Measurements from ENCODE around the gene SULT1A2. TPM values are rescaled to one million over a fixed set of nuclear protein-coding genes. Genes with fewer than 3 reads are reported as not detected.
"Not testable (repeated sequence)": the region's sequence is repeated elsewhere in the genome, so short reads cannot be mapped to it uniquely, and the experiment has no call there.

The SULT1A2 gene
- total RNA-seq, 2 experiments from 2014 or later, result 0.91 to 1.0 TPM

DNA sequence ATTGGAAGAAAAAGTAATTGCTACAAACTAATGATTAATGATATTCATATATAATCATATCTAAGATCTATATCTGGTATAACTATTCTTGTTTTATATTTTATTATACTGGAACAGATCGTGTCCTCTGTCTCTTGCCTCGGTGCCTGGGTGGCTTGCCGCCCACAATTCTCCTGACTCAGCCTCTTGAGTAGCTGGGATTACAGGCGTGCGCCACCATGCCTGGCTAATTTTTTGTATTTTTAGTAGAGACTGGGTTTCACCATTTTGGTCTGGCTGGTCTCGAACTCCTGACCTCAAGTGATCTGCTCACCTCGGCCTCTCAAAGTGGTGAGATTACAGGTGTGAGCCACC is 19.4 kb upstream of the SULT1A2 start:
- H3K27me3 Mint-ChIP-seq; H3K4me1 Mint-ChIP-seq; H3K4me3 Mint-ChIP-seq; POLR2A ChIA-PET; H3K9me3 Mint-ChIP-seq; H3K27ac Mint-ChIP-seq; H3K36me3 Mint-ChIP-seq; ATAC-seq (ENCODE audit: low read depth); DNase-seq: not testable (repeated sequence)

DNA sequence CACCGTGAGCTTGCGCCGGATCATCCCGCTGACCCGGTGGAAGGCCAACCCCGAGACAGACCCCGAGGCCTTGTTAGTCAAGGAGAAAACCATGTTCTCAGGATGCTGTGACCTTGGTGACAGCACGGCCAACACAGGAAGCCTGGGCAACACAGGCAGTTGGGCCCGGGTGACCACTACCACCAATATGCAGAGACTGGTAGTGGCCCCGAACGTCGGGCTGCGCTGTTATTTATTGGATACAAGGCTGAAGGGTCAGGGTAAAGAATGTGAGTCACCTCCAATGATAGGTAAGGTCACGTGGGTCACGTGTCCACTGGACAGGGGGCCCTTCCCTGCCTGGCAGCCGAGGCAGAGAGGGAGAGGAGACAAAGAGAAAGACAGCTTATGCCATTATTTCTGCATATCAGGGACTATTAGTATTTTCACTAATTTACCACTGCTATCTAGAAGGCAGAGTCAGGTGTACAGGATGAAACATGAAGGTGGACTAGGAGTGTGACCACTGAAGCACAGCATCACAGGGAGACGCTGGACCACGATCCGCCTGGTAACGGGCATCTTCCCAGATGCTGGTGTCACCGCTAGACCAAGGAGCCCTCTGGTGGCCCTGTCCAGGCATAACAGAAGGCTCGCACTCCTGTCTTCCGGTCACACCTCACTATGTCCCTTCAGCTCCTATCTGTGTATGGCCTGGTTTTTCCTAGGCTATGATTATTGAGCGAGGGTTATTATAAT is 18.8 kb upstream of the SULT1A2 start:
- ATAC-seq (ENCODE audit: low read depth); H3K4me3 Mint-ChIP-seq; H3K4me1 Mint-ChIP-seq; H3K27me3 Mint-ChIP-seq; H3K9me3 Mint-ChIP-seq; POLR2A ChIA-PET; DNase-seq; H3K27ac Mint-ChIP-seq; H3K36me3 Mint-ChIP-seq: not testable (repeated sequence)

DNA sequence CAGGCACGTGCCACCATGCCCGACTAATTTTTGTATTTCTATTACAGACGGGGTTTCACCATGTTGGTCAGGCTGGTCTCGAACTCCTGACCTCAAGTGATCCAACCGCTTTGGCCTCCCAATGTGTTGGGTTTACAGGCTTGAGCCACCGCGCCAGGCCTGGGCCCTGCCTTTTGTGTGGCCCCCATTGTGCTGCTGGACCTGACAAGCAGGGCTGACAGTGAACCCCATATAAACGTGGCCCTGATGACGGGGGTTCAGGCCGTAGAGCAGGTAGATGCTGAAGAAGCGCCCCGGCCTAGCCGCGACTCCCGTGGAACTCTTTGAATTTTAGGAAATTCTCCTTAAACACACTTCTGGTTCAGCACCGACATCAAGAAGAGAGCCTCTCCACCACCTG is 17.7 kb upstream of the SULT1A2 start:
- H3K36me3 Mint-ChIP-seq; ATAC-seq (ENCODE audit: low read depth): not testable (repeated sequence)

DNA sequence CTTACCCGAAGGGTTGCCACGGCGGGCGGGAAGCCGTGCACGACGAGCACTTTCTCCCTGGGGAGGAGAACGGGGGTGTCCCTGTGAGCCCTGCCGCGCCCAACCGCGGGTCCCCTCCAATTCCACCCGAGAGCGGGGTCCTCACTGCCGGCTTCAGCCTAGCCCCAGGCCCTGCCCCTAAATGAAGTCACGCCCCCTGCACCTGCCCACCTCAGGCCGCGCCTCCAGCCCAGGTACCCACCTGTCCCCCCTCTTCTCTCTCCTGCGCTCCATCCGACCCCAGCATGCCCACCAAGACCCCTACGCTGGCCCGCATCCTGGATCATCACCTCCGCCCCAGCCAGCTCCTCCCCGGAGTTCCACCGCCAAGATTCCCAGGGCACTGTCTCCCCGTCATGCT is 17.1 kb upstream of the SULT1A2 start:
- H3K4me1 Mint-ChIP-seq, result peaks cover 14% of the 10 kb centered on the region
- H3K27me3 Mint-ChIP-seq; POLR2A ChIA-PET; H3K9me3 Mint-ChIP-seq; H3K27ac Mint-ChIP-seq; DNase-seq; ATAC-seq (ENCODE audit: low read depth); H3K36me3 Mint-ChIP-seq; H3K4me3 Mint-ChIP-seq: not testable (repeated sequence)

More for the DNA sequence above, 17.7 kb upstream of the SULT1A2 start:
- DNase-seq, H3K9me3 Mint-ChIP-seq, H3K27me3 Mint-ChIP-seq, H3K27ac Mint-ChIP-seq, POLR2A ChIA-PET, H3K4me3 Mint-ChIP-seq: not testable (repeated sequence)
- peaks cover 12% of the 10 kb centered on the region for H3K4me1 Mint-ChIP-seq

DNA sequence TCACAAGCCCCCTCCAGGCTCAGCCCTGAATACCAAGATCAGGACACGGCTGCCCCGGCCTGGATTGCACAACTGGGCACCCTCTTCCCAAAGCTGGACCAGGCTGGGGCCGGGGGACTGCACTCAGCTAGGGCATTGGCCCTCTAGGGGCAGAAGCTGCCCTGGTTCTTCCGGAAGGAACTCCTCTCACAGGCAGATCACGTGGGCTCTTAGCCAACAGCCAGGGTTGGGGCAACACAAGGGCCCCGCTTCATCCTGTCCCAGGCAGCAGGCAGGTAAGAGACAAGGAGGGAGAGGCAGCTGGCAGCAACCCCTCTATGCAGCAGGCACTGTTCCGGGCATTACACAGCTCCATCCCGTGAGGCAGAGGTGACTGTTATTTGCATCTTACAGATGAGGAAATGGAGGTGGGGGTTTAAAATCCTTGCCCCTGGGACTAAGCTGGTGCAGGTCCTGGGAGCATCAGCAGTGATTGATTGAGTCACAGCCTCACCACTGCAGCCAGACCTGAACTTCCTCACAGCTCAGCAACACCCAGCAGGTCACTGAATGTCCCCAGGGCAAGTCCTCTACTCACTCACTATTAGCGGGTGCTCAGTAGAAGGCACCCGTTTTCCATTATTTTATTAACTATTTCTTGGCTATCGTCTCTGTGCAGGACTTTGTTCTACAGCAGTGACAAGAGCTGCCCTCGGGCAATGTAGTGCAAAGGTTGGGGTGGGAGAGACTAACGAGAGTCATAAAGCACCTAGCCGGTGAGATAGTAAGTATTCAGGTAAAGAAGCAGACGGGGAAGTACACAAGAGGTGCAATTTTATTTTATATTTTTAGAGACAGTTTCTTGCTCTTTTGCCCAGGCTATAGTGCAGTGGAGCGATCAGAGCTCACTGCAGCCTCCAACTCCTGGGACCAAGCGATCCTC is 15.8 kb upstream of the SULT1A2 start:
- H3K36me3 Mint-ChIP-seq, H3K9me3 Mint-ChIP-seq, H3K4me3 Mint-ChIP-seq, POLR2A ChIA-PET, H3K27ac Mint-ChIP-seq, H3K27me3 Mint-ChIP-seq, DNase-seq: not testable (repeated sequence)
- peaks cover 14% of the 10 kb centered on the region for H3K4me1 Mint-ChIP-seq
- peak; percentile 96 for ATAC-seq (ENCODE audit: low read depth)

DNA sequence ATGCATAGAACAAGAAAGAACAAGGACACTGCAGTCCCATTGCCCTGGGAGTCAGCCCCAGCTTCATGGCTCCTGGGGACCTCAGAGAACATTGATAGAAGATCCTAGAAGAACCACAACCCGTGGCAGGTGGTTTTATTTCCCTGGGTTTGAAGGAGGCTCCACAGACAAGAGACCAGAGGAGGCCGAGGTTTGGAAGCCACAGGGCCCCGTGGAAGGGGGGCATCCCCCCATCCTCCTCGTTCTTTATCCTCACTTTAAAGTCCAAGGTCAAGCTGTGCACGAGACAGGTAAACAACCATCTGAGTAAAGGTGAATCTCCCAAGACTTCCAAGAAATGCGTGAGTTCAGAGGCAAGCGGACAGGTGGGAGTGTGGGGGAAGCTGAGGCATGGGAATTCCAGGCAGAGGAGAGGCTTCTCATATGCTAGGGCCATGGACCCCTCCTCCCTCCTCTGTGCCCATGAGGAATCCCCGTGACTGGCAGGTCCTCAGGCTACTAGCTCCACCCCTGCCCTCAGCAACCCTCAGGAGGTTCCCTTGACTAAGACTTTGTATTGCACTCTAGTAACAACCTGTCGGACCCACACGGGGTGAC is 13.8 kb upstream of the SULT1A2 start:
- POLR2A ChIA-PET, result interaction anchor here (1.4 kb wide), 1 partner anchor 14 kb away, joined by 5 read pairs; the partner anchor contains the start of gene SULT1A2
- no peak overlapping the region for H3K4me3 Mint-ChIP-seq

DNA sequence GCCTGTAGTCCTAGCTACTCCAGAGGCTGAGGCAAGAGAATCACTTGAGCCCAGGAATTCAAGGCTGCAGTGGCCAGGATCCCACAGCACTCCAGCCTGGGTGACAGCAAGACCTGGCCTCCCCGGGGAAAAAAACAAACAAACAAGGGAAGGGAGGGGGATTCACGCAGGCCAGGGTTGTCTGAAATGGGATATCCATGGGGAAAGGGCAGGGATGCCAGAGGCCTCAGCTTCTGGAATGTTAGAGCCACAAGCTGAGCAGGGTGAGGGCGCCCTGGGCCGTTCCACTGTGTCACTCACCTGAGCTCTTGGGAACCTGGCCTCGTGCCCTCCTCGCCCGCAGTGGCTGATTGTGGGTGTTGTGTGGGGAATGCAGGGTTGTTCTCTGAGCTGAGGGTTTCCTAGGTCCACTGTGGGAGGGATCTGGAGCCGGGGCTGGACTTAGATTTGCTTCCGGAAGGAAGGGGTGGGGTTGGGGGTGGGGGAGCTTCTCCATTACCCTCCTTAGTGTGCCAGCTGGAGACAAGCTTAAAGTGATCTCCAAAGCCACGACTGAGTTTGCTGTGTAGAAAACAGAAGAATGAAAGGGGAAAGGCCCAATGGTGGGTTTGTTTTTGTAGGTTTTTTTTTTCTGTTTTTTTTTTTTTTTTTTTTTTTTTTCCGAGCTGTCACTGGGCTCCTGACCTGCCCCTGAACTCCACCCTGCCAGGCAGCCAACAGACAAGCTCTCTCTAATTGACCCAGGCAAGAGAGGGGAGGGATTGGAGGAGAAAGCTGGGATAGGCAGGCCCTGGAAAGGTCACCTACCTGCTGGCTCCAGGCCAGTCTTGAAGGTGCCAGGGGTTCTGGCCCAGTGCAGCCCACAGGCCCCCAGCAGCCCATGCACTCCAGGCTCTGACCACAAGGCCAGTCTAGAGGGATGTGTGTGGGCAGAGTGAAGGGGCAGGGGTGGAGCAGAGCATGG is 13.1 kb upstream of the SULT1A2 start, which contains the start of gene SULT1A1:
SULT1A1 (minus strand) TSS at position 414 of the 964 bp plus-strand sequence. CDS start 1,189 bp downstream, outside the sequence.
- ATAC-seq (ENCODE audit: low read depth) (no peak), DNase-seq (no peak)
- Mint-ChIP-seq H3K4me3 (no peak within 1 kb of the TSS), H3K27ac (peak within 1 kb of the TSS; percentile 64), H3K27me3 (no peaks in the 10 kb centered on the region), H3K9me3 (no peaks in the 10 kb centered on the region), H3K4me1 (peaks cover 14% of the 10 kb centered on the region), H3K36me3 (peaks cover 2% of the 10 kb centered on the region)
- POLR2A ChIA-PET, result interaction anchor here (0.7 to 1.4 kb wide), 4 partner anchors 13 to 1422 kb away, joined by 3 to 5 read pairs (median 4); partner anchors contain the start of gene SULT1A2

More for the DNA sequence above, 13.8 kb upstream of the SULT1A2 start:
- H3K9me3 Mint-ChIP-seq, result no peaks in the 10 kb centered on the region
- no peak for DNase-seq
- peaks cover 14% of the 10 kb centered on the region for H3K4me1 Mint-ChIP-seq
- H3K27me3 Mint-ChIP-seq, result no peaks in the 10 kb centered on the region
- ATAC-seq (ENCODE audit: low read depth), result no peak
- peaks cover 2% of the 10 kb centered on the region for H3K36me3 Mint-ChIP-seq
- H3K27ac Mint-ChIP-seq, result peak overlapping the region; percentile 43

DNA sequence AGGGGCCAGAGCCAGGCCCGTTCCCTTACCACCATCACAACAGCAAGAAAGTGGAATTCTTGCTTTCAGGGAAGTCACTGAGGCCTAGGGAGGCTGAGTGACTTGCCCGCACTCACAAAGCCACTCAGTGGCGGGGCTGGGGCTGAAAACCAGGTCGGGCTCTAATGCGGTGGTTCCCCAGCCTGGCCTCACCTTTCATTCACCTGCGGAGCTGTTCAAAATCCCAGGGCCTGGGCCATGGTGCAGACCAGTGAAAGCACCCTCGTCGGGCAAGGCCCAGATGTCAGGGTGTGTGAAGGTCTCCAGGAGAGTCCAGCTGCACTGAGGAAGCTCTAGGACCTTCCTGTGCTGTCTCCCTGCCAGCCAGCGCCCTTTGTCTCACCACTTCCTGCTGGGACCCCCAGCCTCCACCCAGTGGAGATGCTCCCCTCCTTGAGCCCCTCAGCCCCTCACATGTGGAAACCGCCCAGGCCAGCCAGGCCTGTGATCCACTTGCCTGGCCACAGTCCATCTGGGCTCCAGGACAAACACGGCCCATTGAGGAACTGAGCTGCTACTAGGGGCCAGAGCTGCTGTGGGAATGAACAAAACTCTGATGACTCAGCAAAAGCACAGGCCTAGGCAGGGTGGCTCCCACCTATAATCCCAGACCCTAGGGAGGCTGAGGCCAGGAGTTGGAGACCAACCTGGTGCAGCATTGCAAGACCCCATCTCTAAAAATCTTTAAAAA is 12.2 kb upstream of the SULT1A2 start:
- peak overlapping the region; percentile 64 for H3K27ac Mint-ChIP-seq
- H3K9me3 Mint-ChIP-seq; ATAC-seq (ENCODE audit: low read depth); DNase-seq; H3K27me3 Mint-ChIP-seq; H3K4me3 Mint-ChIP-seq; H3K36me3 Mint-ChIP-seq; POLR2A ChIA-PET: not testable (repeated sequence)
- H3K4me1 Mint-ChIP-seq, result peaks cover 14% of the 10 kb centered on the region

DNA sequence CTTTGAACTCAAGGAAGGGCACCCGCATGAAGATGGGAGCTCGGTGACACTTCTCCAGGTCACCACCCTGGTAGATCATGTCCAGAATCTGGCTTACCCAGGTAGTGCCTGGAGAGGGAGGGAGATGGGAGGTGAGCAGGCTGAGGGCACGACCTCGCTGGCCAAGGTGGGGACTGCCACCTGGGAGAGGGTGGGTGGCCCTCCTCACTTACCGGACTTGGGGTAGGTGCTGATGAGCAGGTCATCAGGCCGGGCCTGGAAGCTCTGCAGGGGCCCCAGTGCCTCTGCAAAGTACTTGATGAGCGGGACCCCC is 11.6 kb upstream of the SULT1A2 start:
- H3K4me3 Mint-ChIP-seq; H3K9me3 Mint-ChIP-seq; H3K36me3 Mint-ChIP-seq; DNase-seq; POLR2A ChIA-PET; ATAC-seq (ENCODE audit: low read depth); H3K27me3 Mint-ChIP-seq: not testable (repeated sequence)
- Mint-ChIP-seq H3K4me1 (peaks cover 14% of the 10 kb centered on the region), H3K27ac (peak overlapping the region; percentile 38)

DNA sequence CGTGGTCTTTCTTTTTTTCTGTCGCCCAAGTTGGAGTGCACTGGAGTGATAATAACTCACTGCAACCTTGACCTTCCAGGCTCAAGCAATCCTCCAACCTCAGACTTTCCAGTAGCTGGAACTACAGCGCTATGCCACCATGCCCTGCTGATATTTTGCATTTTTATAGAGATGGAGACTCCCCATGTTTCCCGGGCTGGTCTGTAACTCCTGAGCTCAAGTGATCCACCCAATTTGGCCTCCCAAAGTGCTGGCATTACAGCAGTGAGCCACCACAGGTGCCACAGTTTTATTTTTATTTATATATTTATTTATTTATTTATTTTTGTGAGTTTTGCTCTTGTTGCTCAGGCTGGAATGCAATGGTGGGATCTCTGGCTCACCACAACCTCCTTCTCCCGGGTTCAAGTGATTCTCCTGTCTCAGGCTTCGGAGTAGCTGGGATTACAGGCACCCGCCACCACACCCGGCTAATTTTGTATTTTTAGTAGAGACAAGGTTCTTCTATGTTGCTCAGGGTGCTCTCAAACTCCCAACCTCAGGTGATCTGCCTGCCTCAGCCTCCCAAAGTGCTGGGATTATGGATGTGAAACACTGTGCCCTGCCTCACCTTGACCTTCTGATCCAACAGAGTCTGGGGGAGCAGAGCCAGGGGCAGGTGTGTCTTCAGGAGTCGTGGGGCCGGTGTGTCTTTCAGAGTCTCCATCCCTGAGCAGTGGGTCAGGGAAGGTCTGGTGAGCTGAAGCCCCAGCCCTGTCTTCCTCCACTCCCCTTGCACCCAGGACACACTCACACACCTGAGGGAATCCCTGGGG is 11.0 kb upstream of the SULT1A2 start:
- ATAC-seq (ENCODE audit: low read depth); POLR2A ChIA-PET; DNase-seq; H3K4me3 Mint-ChIP-seq; H3K36me3 Mint-ChIP-seq; H3K27me3 Mint-ChIP-seq; H3K9me3 Mint-ChIP-seq: not testable (repeated sequence)
- Mint-ChIP-seq H3K4me1 (peaks cover 14% of the 10 kb centered on the region), H3K27ac (peak overlapping the region; percentile 38)

DNA sequence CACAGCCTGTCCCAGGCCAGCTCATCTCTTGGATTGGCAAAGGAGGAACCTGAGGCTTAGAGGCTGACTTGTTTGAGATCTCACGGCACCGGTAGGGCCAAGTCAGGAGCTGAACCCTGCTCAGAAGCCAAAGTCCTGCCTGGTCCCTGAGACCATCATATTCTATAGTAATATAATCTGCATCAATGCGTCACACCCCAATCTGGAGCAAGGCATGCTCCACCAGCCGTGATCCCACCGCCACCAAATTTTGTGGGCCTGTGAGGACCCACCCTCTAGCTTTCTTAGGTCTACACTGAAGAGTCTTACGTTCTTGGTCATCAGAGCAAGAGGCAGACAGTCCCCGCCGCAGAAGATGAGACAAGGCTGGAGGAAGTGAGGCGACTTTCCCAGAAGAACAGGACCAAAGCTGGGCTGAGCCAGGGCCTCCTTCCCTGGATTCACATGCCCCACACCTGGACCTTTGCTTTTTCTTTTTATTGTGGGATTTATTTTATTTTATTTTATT is 10.3 kb upstream of the SULT1A2 start:
- Mint-ChIP-seq H3K27ac (no peak overlapping the region), H3K9me3 (no peaks in the 10 kb centered on the region), H3K4me3 (no peak overlapping the region), H3K4me1 (peaks cover 14% of the 10 kb centered on the region), H3K27me3 (no peaks in the 10 kb centered on the region), H3K36me3 (peaks cover 2% of the 10 kb centered on the region)
- POLR2A ChIA-PET, result no interaction called here
- ATAC-seq (ENCODE audit: low read depth) (no peak), DNase-seq (no peak)

Measured in activated naive CD8-positive, alpha-beta T cell treated with anti-CD3 and anti-CD28 coated beads, Interleukin-2, amount 10 ng/mL, durations not matched to agents 7 days and 5 days (primary cell).